Measurements from ENCODE around the gene POM121.
"Not testable (repeated sequence)": the region's sequence is repeated elsewhere in the genome, so short reads cannot be mapped to it uniquely, and the experiment has no call there.

- TF ChIP-seq CTCF (IDR thresholded peaks at IDR 0.05; ENCODE audit: extremely low read depth in 1 of 2, insufficient read depth in 1 of 2, low read depth in 1 of 2, low read length in 2 of 2); GATA2 (IDR thresholded peaks at IDR 0.05; ENCODE audit: insufficient read depth, insufficient read length, low read depth, low read length); MAX (IDR thresholded peaks at IDR 0.05; ENCODE audit: insufficient read depth, insufficient read length); POLR2A (IDR thresholded peaks at IDR 0.05; ENCODE audit: low read depth, low read length): not testable (repeated sequence)
Observed at GRCh38 chr7:72960029-72960428, 35.1 kb downstream of the POM121 start.
